ENCODE data around the gene CYP4A22. TPM values are rescaled to one million over a fixed set of nuclear protein-coding genes. Genes with fewer than 3 reads are reported as not detected.

CYP4A22 gene
- total RNA-seq, 6 experiments from 2014 or later, result not detected

GRCh38 chr1:47160716-47161115 is 23.5 kb downstream of the CYP4A22 start:
- no peak for DNase-seq
- H3K27me3 Mint-ChIP-seq (ENCODE audit: insufficient read depth), result no peaks in the 10 kb centered on the region
- H3K4me1 Mint-ChIP-seq (ENCODE audit: low read depth), result no peaks in the 10 kb centered on the region
- H3K4me3 Mint-ChIP-seq, result no peak overlapping the region
- no peaks in the 10 kb centered on the region; the same call in 1 of the 2 replicates for H3K9me3 Mint-ChIP-seq
- TF ChIP-seq CTCF (IDR thresholded peaks at IDR 0.05), result no peak
- no peak overlapping the region for H3K27ac Mint-ChIP-seq
- H3K36me3 Mint-ChIP-seq (ENCODE audit: low read depth), result no peaks in the 10 kb centered on the region

- H3K36me3 Mint-ChIP-seq (ENCODE audit: low read depth), result no peaks in the 10 kb centered on the region
- H3K4me3 Mint-ChIP-seq, result no peak overlapping the region
- no peak for TF ChIP-seq CTCF (IDR thresholded peaks at IDR 0.05)
- H3K27ac Mint-ChIP-seq, result no peak overlapping the region
- H3K4me1 Mint-ChIP-seq (ENCODE audit: low read depth), result no peaks in the 10 kb centered on the region
- no peak for DNase-seq
- H3K9me3 Mint-ChIP-seq, result no peaks in the 10 kb centered on the region
- no peaks in the 10 kb centered on the region for H3K27me3 Mint-ChIP-seq (ENCODE audit: insufficient read depth)
Measured at GRCh38 chr1:47161298-47162040, 24.2 kb downstream of the CYP4A22 start.

GRCh38 chr1:47164552-47164951 is 27.3 kb downstream of the CYP4A22 start:
- no peak for DNase-seq
- no peaks in the 10 kb centered on the region for H3K4me1 Mint-ChIP-seq (ENCODE audit: low read depth)

GRCh38 chr1:47172782-47173181 is 35.5 kb downstream of the CYP4A22 start:
- TF ChIP-seq CTCF (IDR thresholded peaks at IDR 0.05), result no peak
- H3K4me1 Mint-ChIP-seq (ENCODE audit: low read depth), result no peaks in the 10 kb centered on the region
- no peak overlapping the region for H3K4me3 Mint-ChIP-seq
- no peak overlapping the region for H3K27ac Mint-ChIP-seq
- H3K36me3 Mint-ChIP-seq (ENCODE audit: low read depth), result no peaks in the 10 kb centered on the region
- DNase-seq, result no peak
- peaks cover 10% of the 10 kb centered on the region for H3K27me3 Mint-ChIP-seq (ENCODE audit: insufficient read depth)
- no peaks in the 10 kb centered on the region for H3K9me3 Mint-ChIP-seq

More at GRCh38 chr1:47164552-47164951, 27.3 kb downstream of the CYP4A22 start:
- no peak for TF ChIP-seq CTCF (IDR thresholded peaks at IDR 0.05)
- H3K27me3 Mint-ChIP-seq (ENCODE audit: insufficient read depth), result peaks cover 3% of the 10 kb centered on the region; the same call in 1 of the 2 replicates
- no peaks in the 10 kb centered on the region for H3K36me3 Mint-ChIP-seq (ENCODE audit: low read depth)
- H3K27ac Mint-ChIP-seq, result no peak overlapping the region
- H3K9me3 Mint-ChIP-seq, result no peaks in the 10 kb centered on the region
- no peak overlapping the region for H3K4me3 Mint-ChIP-seq

GRCh38 chr1:47174656-47175020 is 37.4 kb downstream of the CYP4A22 start:
- Mint-ChIP-seq H3K4me1 (ENCODE audit: low read depth) (peaks cover 15% of the 10 kb centered on the region), H3K27ac (no peak overlapping the region), H3K27me3 (ENCODE audit: insufficient read depth) (peaks cover 12% of the 10 kb centered on the region), H3K9me3 (no peaks in the 10 kb centered on the region), H3K4me3 (no peak overlapping the region), H3K36me3 (ENCODE audit: low read depth) (no peaks in the 10 kb centered on the region)
- no peak for DNase-seq
- TF ChIP-seq CTCF (IDR thresholded peaks at IDR 0.05), result no peak

Data from HFFc6 (cell line).